ENCODE measurements around the gene TEC. TPM values are rescaled to one million over a fixed set of nuclear protein-coding genes. Genes with fewer than 3 reads are reported as not detected.

The TEC gene
- total and polyA plus RNA-seq, 9 of the 15 experiments (the other 6 are each of a cell fraction or from before 2014, with no cell fraction given), result 5.3 to 14.7 (median 8.8) TPM

DNA sequence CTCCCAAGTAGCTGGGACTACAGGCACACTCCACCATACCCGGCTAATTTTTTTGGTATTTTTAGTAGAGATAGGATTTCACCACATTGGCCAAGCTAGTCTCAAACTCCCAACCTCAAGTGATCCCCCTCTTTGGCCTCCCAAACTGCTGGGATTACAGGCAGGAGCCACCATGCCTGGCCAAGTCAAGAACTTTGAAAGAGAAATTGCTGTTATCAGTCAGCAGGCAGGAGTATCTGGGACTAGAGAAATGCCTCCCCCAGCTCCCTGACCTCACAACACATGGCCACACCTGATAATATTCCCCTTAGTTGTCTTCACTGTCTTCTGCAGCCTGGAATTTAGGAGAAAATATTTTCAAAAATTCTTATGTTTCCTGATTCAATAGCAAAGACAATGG is 143.0 kb downstream of the TEC start (continued):
- TF ChIP-seq, protein P1, sequence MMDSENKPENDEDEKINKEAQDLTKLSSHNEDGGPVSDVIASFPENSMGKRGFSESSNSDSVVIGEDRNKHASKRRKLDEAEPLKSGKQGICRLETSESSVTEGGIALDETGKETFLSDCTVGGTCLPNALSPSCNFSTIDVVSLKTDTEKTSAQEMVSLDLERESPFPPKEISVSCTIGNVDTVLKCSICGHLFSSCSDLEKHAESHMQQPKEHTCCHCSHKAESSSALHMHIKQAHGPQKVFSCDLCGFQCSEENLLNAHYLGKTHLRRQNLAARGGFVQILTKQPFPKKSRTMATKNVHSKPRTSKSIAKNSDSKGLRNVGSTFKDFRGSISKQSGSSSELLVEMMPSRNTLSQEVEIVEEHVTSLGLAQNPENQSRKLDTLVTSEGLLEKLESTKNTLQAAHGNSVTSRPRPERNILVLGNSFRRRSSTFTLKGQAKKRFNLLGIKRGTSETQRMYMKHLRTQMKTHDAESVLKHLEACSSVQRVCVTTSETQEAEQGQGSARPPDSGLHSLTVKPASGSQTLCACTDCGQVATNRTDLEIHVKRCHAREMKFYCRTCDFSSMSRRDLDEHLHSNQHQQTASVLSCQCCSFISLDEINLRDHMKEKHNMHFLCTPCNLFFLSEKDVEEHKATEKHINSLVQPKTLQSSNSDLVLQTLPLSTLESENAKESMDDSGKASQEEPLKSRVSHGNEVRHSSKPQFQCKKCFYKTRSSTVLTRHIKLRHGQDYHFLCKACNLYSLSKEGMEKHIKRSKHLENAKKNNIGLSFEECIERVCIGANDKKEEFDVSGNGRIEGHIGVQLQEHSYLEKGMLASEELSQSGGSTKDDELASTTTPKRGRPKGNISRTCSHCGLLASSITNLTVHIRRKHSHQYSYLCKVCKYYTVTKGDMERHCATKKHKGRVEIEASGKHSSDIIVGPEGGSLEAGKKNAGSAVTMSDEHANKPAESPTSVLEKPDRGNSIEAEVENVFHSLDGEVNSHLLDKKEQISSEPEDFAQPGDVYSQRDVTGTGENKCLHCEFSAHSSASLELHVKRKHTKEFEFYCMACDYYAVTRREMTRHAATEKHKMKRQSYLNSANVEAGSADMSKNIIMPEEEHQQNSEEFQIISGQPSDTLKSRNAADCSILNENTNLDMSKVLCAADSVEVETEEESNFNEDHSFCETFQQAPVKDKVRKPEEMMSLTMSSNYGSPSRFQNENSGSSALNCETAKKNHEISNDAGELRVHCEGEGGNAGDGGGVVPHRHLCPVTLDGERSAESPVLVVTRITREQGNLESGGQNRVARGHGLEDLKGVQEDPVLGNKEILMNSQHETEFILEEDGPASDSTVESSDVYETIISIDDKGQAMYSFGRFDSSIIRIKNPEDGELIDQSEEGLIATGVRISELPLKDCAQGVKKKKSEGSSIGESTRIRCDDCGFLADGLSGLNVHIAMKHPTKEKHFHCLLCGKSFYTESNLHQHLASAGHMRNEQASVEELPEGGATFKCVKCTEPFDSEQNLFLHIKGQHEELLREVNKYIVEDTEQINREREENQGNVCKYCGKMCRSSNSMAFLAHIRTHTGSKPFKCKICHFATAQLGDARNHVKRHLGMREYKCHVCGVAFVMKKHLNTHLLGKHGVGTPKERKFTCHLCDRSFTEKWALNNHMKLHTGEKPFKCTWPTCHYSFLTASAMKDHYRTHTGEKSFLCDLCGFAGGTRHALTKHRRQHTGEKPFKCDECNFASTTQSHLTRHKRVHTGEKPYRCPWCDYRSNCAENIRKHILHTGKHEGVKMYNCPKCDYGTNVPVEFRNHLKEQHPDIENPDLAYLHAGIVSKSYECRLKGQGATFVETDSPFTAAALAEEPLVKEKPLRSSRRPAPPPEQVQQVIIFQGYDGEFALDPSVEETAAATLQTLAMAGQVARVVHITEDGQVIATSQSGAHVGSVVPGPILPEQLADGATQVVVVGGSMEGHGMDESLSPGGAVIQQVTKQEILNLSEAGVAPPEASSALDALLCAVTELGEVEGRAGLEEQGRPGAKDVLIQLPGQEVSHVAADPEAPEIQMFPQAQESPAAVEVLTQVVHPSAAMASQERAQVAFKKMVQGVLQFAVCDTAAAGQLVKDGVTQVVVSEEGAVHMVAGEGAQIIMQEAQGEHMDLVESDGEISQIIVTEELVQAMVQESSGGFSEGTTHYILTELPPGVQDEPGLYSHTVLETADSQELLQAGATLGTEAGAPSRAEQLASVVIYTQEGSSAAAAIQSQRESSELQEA (IDR thresholded peaks at IDR 0.05; ENCODE audit: low read depth), result no peak
- TF ChIP-seq HOXB6 (CRISPR knock-in tag; IDR thresholded peaks at IDR 0.05; ENCODE audit: borderline replicate concordance) (no peak), EGR1 (conservative IDR thresholded peaks at IDR 0.05) (no peak), PML (IDR thresholded peaks at IDR 0.05; ENCODE audit: low read length) (peak; percentile 86), ZSCAN32 (CRISPR knock-in tag; IDR thresholded peaks at IDR 0.05) (no peak), NFIC (IDR thresholded peaks at IDR 0.05) (peak; percentile 81), ESRRA (IDR thresholded peaks at IDR 0.05; ENCODE audit: borderline replicate concordance, low read depth) (no peak), IFI16 (CRISPR knock-in tag; IDR thresholded peaks at IDR 0.05) (no peak), NFXL1 (CRISPR knock-in tag; IDR thresholded peaks at IDR 0.05) (no peak), ATF7 (IDR thresholded peaks at IDR 0.05) (peak; percentile 51; the same call in 1 of the 2 replicates), TAL1 (IDR thresholded peaks at IDR 0.05) (peak; percentile 95), RFX1 (IDR thresholded peaks at IDR 0.05) (no peak), STAT5B (CRISPR knock-in tag; IDR thresholded peaks at IDR 0.05) (no peak), ZNF766 (CRISPR knock-in tag; conservative IDR thresholded peaks at IDR 0.05) (no peak), POLR2B (IDR thresholded peaks at IDR 0.05; ENCODE audit: low read depth, partially characterized antibody) (no peak), ZFP30 (CRISPR knock-in tag; IDR thresholded peaks at IDR 0.05; ENCODE audit: borderline replicate concordance) (no peak), HMG20B (CRISPR knock-in tag; IDR thresholded peaks at IDR 0.05) (no peak)
- TF ChIP-seq, protein P2, sequence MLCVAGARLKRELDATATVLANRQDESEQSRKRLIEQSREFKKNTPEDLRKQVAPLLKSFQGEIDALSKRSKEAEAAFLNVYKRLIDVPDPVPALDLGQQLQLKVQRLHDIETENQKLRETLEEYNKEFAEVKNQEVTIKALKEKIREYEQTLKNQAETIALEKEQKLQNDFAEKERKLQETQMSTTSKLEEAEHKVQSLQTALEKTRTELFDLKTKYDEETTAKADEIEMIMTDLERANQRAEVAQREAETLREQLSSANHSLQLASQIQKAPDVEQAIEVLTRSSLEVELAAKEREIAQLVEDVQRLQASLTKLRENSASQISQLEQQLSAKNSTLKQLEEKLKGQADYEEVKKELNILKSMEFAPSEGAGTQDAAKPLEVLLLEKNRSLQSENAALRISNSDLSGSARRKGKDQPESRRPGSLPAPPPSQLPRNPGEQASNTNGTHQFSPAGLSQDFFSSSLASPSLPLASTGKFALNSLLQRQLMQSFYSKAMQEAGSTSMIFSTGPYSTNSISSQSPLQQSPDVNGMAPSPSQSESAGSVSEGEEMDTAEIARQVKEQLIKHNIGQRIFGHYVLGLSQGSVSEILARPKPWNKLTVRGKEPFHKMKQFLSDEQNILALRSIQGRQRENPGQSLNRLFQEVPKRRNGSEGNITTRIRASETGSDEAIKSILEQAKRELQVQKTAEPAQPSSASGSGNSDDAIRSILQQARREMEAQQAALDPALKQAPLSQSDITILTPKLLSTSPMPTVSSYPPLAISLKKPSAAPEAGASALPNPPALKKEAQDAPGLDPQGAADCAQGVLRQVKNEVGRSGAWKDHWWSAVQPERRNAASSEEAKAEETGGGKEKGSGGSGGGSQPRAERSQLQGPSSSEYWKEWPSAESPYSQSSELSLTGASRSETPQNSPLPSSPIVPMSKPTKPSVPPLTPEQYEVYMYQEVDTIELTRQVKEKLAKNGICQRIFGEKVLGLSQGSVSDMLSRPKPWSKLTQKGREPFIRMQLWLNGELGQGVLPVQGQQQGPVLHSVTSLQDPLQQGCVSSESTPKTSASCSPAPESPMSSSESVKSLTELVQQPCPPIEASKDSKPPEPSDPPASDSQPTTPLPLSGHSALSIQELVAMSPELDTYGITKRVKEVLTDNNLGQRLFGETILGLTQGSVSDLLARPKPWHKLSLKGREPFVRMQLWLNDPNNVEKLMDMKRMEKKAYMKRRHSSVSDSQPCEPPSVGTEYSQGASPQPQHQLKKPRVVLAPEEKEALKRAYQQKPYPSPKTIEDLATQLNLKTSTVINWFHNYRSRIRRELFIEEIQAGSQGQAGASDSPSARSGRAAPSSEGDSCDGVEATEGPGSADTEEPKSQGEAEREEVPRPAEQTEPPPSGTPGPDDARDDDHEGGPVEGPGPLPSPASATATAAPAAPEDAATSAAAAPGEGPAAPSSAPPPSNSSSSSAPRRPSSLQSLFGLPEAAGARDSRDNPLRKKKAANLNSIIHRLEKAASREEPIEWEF (CRISPR knock-in tag; IDR thresholded peaks at IDR 0.05), result 0 out of 2 replicates have a peak, but pooled peaks have one; percentile 46

Data from K562 (cell line).